HepG2 (cell line): ENCODE results near the gene PPCS. TPM values are rescaled to one million over a fixed set of nuclear protein-coding genes. Genes with fewer than 3 reads are reported as not detected.

Experiments used
- DPF2 ChIP-seq: sonication (generic); formaldehyde crosslinking; IDR thresholded peaks from 2 replicates; pipeline ENCODE4 v1.4.0; 2020; ENCODE audit warnings: mild to moderate bottlenecking, low read depth, missing genetic modification reagents, borderline replicate concordance
- FOXO1 ChIP-seq: sonication (generic); formaldehyde crosslinking; IDR thresholded peaks from 2 replicates; pipeline ENCODE4 v1.4.0; 2020; ENCODE audit warnings: missing genetic modification reagents
- GLMP ChIP-seq: sonication (generic); formaldehyde crosslinking; IDR thresholded peaks from 2 replicates; pipeline ENCODE4 v1.9.0; 2021; ENCODE audit warnings: missing genetic modification reagents, mild to moderate bottlenecking, borderline replicate concordance
- GPN1 ChIP-seq: sonication (generic); formaldehyde crosslinking; IDR thresholded peaks from 2 replicates; pipeline ENCODE4 v1.5.1; 2020; ENCODE audit warnings: missing genetic modification reagents, borderline replicate concordance
- HDAC2 ChIP-seq: sonication (generic); formaldehyde crosslinking; IDR thresholded peaks from 2 replicates; pipeline ENCODE4 v1.4.0; 2020; ENCODE audit warnings: missing genetic modification reagents
- HMG20A ChIP-seq: IDR thresholded peaks from 2 replicates; pipeline ENCODE4 v1.6.1; 2016; ENCODE audit warnings: borderline replicate concordance
- KIAA2018 ChIP-seq: sonication (generic); formaldehyde crosslinking; IDR thresholded peaks from 2 replicates; pipeline ENCODE4 v1.5.0; 2020; ENCODE audit warnings: mild to moderate bottlenecking, missing genetic modification reagents, borderline replicate concordance
- MNT ChIP-seq: fragments of 450-650 bp; IDR thresholded peaks from 2 replicates; pipeline ENCODE4 v1.6.1; 2016
- RARG ChIP-seq: sonication (generic); formaldehyde crosslinking; IDR thresholded peaks from 2 replicates; pipeline ENCODE4 v1.4.0; 2020; ENCODE audit warnings: low read depth, mild to moderate bottlenecking, missing genetic modification reagents
- SIX1 ChIP-seq: sonication (generic); formaldehyde crosslinking; IDR thresholded peaks from 2 replicates; pipeline ENCODE4 v1.4.0; 2020; ENCODE audit warnings: missing genetic modification reagents, borderline replicate concordance
- TAF15 ChIP-seq: fragments of 200-400 bp; formaldehyde crosslinking; IDR thresholded peaks from one replicate; pipeline ENCODE4 v1.6.1; 2018; ENCODE audit warnings: mild to moderate bottlenecking, low read depth, low read length; ENCODE audit not compliant: poor library complexity, severe bottlenecking
- TFDP1 ChIP-seq: IDR thresholded peaks from 2 replicates; pipeline ENCODE4 v1.6.1; 2016; ENCODE audit warnings: missing compliant biosample characterization, missing genetic modification reagents, borderline replicate concordance
- ZNF350 ChIP-seq: sonication (generic); formaldehyde crosslinking; IDR thresholded peaks from 2 replicates; pipeline ENCODE4 v1.4.0; 2020; ENCODE audit warnings: mild to moderate bottlenecking, low read depth, missing genetic modification reagents, borderline replicate concordance
- polyA plus RNA-seq, 8 experiments: library from polyadenylated mRNA; depleted of rRNA in 3 of 8; stranded (reverse) in 7 of 8; unstranded in 1 of 8; fragments of >200 nt; fragmentation: Illumina TruSeq in 4 of 8; extraction: Trizol in 4 of 8; gene quantifications; 2 replicates each; pipeline versions ENCODE4 v1.2.1 to v1.2.3, GENCODE V29; 2011 to 2016; ENCODE audit warnings: low read depth in 4 of 8, missing spikeins in 1 of 8, mixed read lengths in 1 of 8; ENCODE audit not compliant: insufficient read depth in 1 of 8
- total RNA-seq, 5 experiments: library from RNA; depleted of rRNA; stranded (reverse); fragments of >200 nt; fragmentation: Illumina TruSeq; extraction: Trizol; gene quantifications; 2 replicates each; pipeline ENCODE4 v1.2.3, GENCODE V29; 2016; ENCODE audit warnings: low read depth in 1 of 5

PPCS gene
- total and polyA plus RNA-seq, 2 of the 13 experiments (the other 11 are each of a cell fraction or from before 2014, with no cell fraction given): 13.4 to 38.9 TPM

- TF ChIP-seq DPF2 (no peak), SIX1 (no peak), MNT (peak; percentile 57), FOXO1 (CRISPR knock-in tag) (no peak), TFDP1 (CRISPR knock-in tag) (peak; percentile 62; the same call in 1 of the 2 replicates), GPN1 (CRISPR knock-in tag) (no peak), HMG20A (no peak), HDAC2 (CRISPR knock-in tag) (peak; percentile 46; the same call in 1 of the 2 replicates), TAF15 (no peak), RARG (no peak), GLMP (CRISPR knock-in tag) (no peak), KIAA2018 (CRISPR knock-in tag) (no peak), ZNF350 (peak; percentile 32; the same call in 1 of the 2 replicates)
These were observed 6.8 kb downstream of the PPCS start, which contains the start of gene CCDC30 (continued) for GRCh38 chr1:42462828-42463763.
